H1 (cell line): ENCODE data around the gene SMIM8. TPM values are rescaled to one million over a fixed set of nuclear protein-coding genes. Genes with fewer than 3 reads are reported as not detected.

Experiments
- CTCF ChIA-PET: fragments of 300-600 bp; sonication (Branson Sonifier 250); formaldehyde crosslinking; loops from one replicate; lab custom pipeline; 2021; ENCODE audit not compliant: partially characterized antibody; lab: Charles Lee
- POLR2A ChIA-PET: fragments of 300-600 bp; sonication (Branson Sonifier 250); formaldehyde crosslinking; loops from one replicate; lab custom pipeline; 2021; ENCODE audit warnings: inconsistent platforms; ENCODE audit not compliant: partially characterized antibody; lab: Charles Lee
- DNase-seq, 2 experiments: peaks; one replicate each; pipeline versions ENCODE4 v3.0.0 to v3.0.0-alpha.2; 2010 to 2022; ENCODE audit warnings: low spot score in 2 of 2, low read depth in 1 of 2, mixed read lengths in 1 of 2
- FAIRE-seq: peaks from 2 replicates; lab custom pipeline; 2011; peaks lifted over from hg19 to GRCh38; lab: Jason Lieb, UNC
- H2AFZ ChIP-seq: 2 replicates; pipeline ENCODE4 v1.8.1; 2012; ENCODE audit warnings: low read length, inconsistent platforms
- H2AK5ac ChIP-seq: 2 replicates; pipeline ENCODE4 v1.6.1; 2013; ENCODE audit warnings: low read depth, low read length
- H2BK120ac ChIP-seq: replicated peaks from 2 replicates; pipeline ENCODE3; 2013; ENCODE audit warnings: low read depth, low read length, inconsistent platforms
- H2BK12ac ChIP-seq: 2 replicates; pipeline ENCODE4 v1.6.1; 2013; ENCODE audit warnings: low read depth, low read length
- H2BK15ac ChIP-seq: 2 replicates; pipeline ENCODE4 v1.6.1; 2013; ENCODE audit warnings: low read length
- H2BK20ac ChIP-seq: 2 replicates; pipeline ENCODE4 v1.6.1; 2013; ENCODE audit warnings: low read length
- H2BK5ac ChIP-seq: 2 replicates; pipeline ENCODE4 v1.6.1; 2013; ENCODE audit warnings: low read depth, low read length
- H3K14ac ChIP-seq: 2 replicates; pipeline ENCODE4 v1.6.1; 2013; ENCODE audit warnings: inconsistent platforms; ENCODE audit not compliant: insufficient read length
- H3K18ac ChIP-seq: 2 replicates; pipeline ENCODE4 v1.6.1; 2013; ENCODE audit warnings: low read length; ENCODE audit errors: extremely low read depth
- H3K23ac ChIP-seq: 2 replicates; pipeline ENCODE4 v1.6.1; 2013; ENCODE audit warnings: inconsistent platforms; ENCODE audit not compliant: insufficient read length
- H3K23me2 ChIP-seq: 2 replicates; pipeline ENCODE4 v1.6.1; 2013; ENCODE audit warnings: low read depth, low read length
- H3K27ac ChIP-seq: 2 replicates; pipeline ENCODE4 v1.6.1; 2011; ENCODE audit warnings: low read depth, low read length, inconsistent platforms
- H3K27me3 ChIP-seq, 4 experiments: replicated peaks in 1 of 4; 1 replicate in 1 of 4; 2 replicates in 3 of 4; pipeline versions ENCODE4 v1.6.1 to v1.8.1; 2011 to 2013; ENCODE audit warnings: low read length in 3 of 4, mild to moderate bottlenecking in 3 of 4, inconsistent platforms in 2 of 4, mixed read lengths in 2 of 4, moderate library complexity in 1 of 4; ENCODE audit not compliant: control insufficient read depth in 3 of 4, insufficient read depth in 3 of 4; ENCODE audit errors: extremely low read depth in 1 of 4
- H3K36me3 ChIP-seq, 4 experiments: 2 replicates each; pipeline versions ENCODE4 v1.6.1 to v1.8.1; 2011 to 2013; ENCODE audit warnings: mild to moderate bottlenecking in 4 of 4, low read length in 3 of 4, moderate library complexity in 2 of 4, control low read depth in 1 of 4, inconsistent platforms in 1 of 4; ENCODE audit not compliant: insufficient read depth in 4 of 4, control insufficient read depth in 2 of 4
- H3K4ac ChIP-seq: replicated peaks from 2 replicates; pipeline ENCODE3; 2013; ENCODE audit warnings: low read length, low read depth, mixed read lengths, inconsistent platforms; ENCODE audit not compliant: insufficient read length
- H3K4me1 ChIP-seq, 4 experiments: replicated peaks in 1 of 4; 1 replicate in 1 of 4; 2 replicates in 3 of 4; pipeline versions ENCODE4 v1.6.1 to v1.8.1; 2011 to 2013; ENCODE audit warnings: low read length in 3 of 4, inconsistent platforms in 2 of 4, mixed read lengths in 1 of 4; ENCODE audit not compliant: insufficient read depth in 4 of 4, control insufficient read depth in 3 of 4
- H3K4me2 ChIP-seq, 2 experiments: 2 replicates each; pipeline versions ENCODE4 v1.6.1 to v1.8.1; 2011 to 2013; ENCODE audit warnings: low read depth in 2 of 2, low read length in 2 of 2, control low read depth in 1 of 2, inconsistent platforms in 1 of 2, mild to moderate bottlenecking in 1 of 2; ENCODE audit not compliant: insufficient read depth in 1 of 2
- H3K4me3 ChIP-seq, 4 experiments: fragments of 200-600, 300-600 bp in 1 of 4; sonication (generic), shearing (Covaris generic), sonication (Bioruptor Twin) in 1 of 4; 2 replicates each; pipeline versions ENCODE4 v1.5.1 to v1.8.1; 2011 to 2016; ENCODE audit warnings: low read length in 4 of 4, low read depth in 3 of 4, control low read depth in 2 of 4, inconsistent platforms in 2 of 4, mild to moderate bottlenecking in 2 of 4, mixed read lengths in 1 of 4, moderate library complexity in 1 of 4; ENCODE audit not compliant: insufficient read depth in 2 of 4; ENCODE audit errors: extremely low read depth in 1 of 4
- H3K56ac ChIP-seq: replicated peaks from 2 replicates; pipeline ENCODE3; 2013; ENCODE audit warnings: low read depth, mild to moderate bottlenecking, mixed read lengths, low read length, inconsistent platforms; ENCODE audit not compliant: insufficient read length
- H3K79me1 ChIP-seq: 2 replicates; pipeline ENCODE4 v1.6.1; 2013; ENCODE audit warnings: low read depth, low read length, control low read depth
- H3K79me2 ChIP-seq, 2 experiments: 2 replicates each; pipeline versions ENCODE4 v1.6.1 to v1.8.1; 2012 to 2013; ENCODE audit warnings: low read length in 2 of 2, mild to moderate bottlenecking in 2 of 2, inconsistent platforms in 1 of 2; ENCODE audit not compliant: insufficient read depth in 2 of 2, control insufficient read depth in 1 of 2
- H3K9ac ChIP-seq, 4 experiments: replicated peaks in 1 of 4; 1 replicate in 1 of 4; 2 replicates in 3 of 4; pipeline versions ENCODE4 v1.6.1 to v1.8.1; 2011 to 2013; ENCODE audit warnings: low read depth in 3 of 4, low read length in 3 of 4, control low read depth in 2 of 4, mild to moderate bottlenecking in 2 of 4, moderate library complexity in 2 of 4, inconsistent platforms in 1 of 4; ENCODE audit errors: extremely low read depth in 1 of 4
- H3K9me3 ChIP-seq, 2 experiments: 2 replicates each; pipeline versions ENCODE4 v1.6.1 to v1.8.1; 2012 to 2013; ENCODE audit warnings: mild to moderate bottlenecking in 2 of 2, moderate library complexity in 2 of 2, control low read depth in 1 of 2, inconsistent platforms in 1 of 2, low read depth in 1 of 2, low read length in 1 of 2, mixed read lengths in 1 of 2; ENCODE audit not compliant: insufficient read depth in 2 of 2
- H4K20me1 ChIP-seq, 2 experiments: replicated peaks in 1 of 2; 2 replicates each; pipeline versions ENCODE3 to v1.8.1; 2011 to 2013; ENCODE audit warnings: inconsistent platforms in 2 of 2, low read length in 2 of 2, mild to moderate bottlenecking in 1 of 2; ENCODE audit not compliant: insufficient read depth in 2 of 2, control insufficient read depth in 1 of 2
- H4K5ac ChIP-seq: 2 replicates; pipeline ENCODE4 v1.6.1; 2013; ENCODE audit warnings: low read length, low read depth, mixed read lengths, inconsistent platforms; ENCODE audit not compliant: insufficient read length
- H4K8ac ChIP-seq: 2 replicates; pipeline ENCODE4 v1.8.0; 2013; ENCODE audit warnings: mild to moderate bottlenecking, moderate library complexity, low read length, inconsistent platforms; ENCODE audit not compliant: insufficient read depth; ENCODE audit errors: extremely low read depth
- H4K91ac ChIP-seq: replicated peaks from 2 replicates; pipeline ENCODE3; 2013; ENCODE audit warnings: low read length, mixed read lengths, inconsistent platforms; ENCODE audit not compliant: insufficient read length
- CBX5 ChIP-seq: fragments of 300-800, 300-1000 bp; sonication (generic); IDR thresholded peaks from 2 replicates; pipeline ENCODE4 v1.7.1; 2016; ENCODE audit warnings: antibody characterized with exemption, low read length, low read depth
- CTCF ChIP-seq, 3 experiments: IDR thresholded peaks; 1 replicate in 2 of 3; 2 replicates in 1 of 3; pipeline versions ENCODE4 v1.5.1 to v1.6.1; 2011; ENCODE audit warnings: low read length in 3 of 3, mild to moderate bottlenecking in 3 of 3, inconsistent platforms in 2 of 3, low read depth in 1 of 3, moderate library complexity in 1 of 3; ENCODE audit not compliant: insufficient read depth in 1 of 3; ENCODE audit errors: control extremely low read depth in 1 of 3
- EP300 ChIP-seq, 2 experiments: IDR thresholded peaks; 1 replicate in 1 of 2; 2 replicates in 1 of 2; pipeline ENCODE4 v1.6.1; 2011 to 2012; ENCODE audit warnings: low read depth in 2 of 2, low read length in 2 of 2, mild to moderate bottlenecking in 2 of 2, borderline replicate concordance in 1 of 2, inconsistent platforms in 1 of 2, moderate library complexity in 1 of 2
- FOSL1 ChIP-seq: IDR thresholded peaks from 2 replicates; pipeline ENCODE4 v1.6.1; 2011; ENCODE audit warnings: mild to moderate bottlenecking, low read depth, low read length, moderate library complexity; ENCODE audit not compliant: insufficient read depth
- HDAC2 ChIP-seq, 2 experiments: fragments of 300-600 bp in 1 of 2; sonication (generic) in 1 of 2; IDR thresholded peaks; 2 replicates each; pipeline ENCODE4 v1.6.1; 2011 to 2012; ENCODE audit warnings: low read depth in 2 of 2, low read length in 2 of 2, mild to moderate bottlenecking in 2 of 2, moderate library complexity in 2 of 2, borderline replicate concordance in 1 of 2, inconsistent platforms in 1 of 2
- KDM5A ChIP-seq: fragments of 200-600 bp; IDR thresholded peaks from 2 replicates; pipeline ENCODE4 v1.7.1; 2012; ENCODE audit warnings: mild to moderate bottlenecking, low read length, inconsistent platforms, mixed read lengths
- RNF2 ChIP-seq: fragments of 200-900, 300-1000 bp; sonication (generic); IDR thresholded peaks from 2 replicates; pipeline ENCODE4 v1.7.1; 2016; ENCODE audit warnings: borderline replicate concordance, low read depth, mild to moderate bottlenecking, antibody characterized with exemption, low read length; ENCODE audit not compliant: poor library complexity, severe bottlenecking; ENCODE audit errors: missing control alignments
- SP1 ChIP-seq: IDR thresholded peaks from 2 replicates; pipeline ENCODE4 v1.6.1; 2011; ENCODE audit warnings: low read depth, low read length
- TAF7 ChIP-seq: optimal IDR thresholded peaks from 2 replicates; pipeline ENCODE3; 2011; ENCODE audit warnings: low read depth, mild to moderate bottlenecking, inconsistent platforms, low read length, moderate library complexity, borderline replicate concordance
- WGBS, 2 experiments: shearing (Covaris generic) in 1 of 2; methylation state at CpG; one replicate each; pipeline versions ENCODE4 v1.1.6 to v1.1.7; 2013 to 2015; ENCODE audit warnings: low lambda C conversion rate in 2 of 2, mixed read lengths in 2 of 2, inconsistent platforms in 1 of 2, low coverage in 1 of 2, missing lambda C conversion rate in 1 of 2; ENCODE audit not compliant: insufficient replicate concordance in 2 of 2, insufficient coverage in 1 of 2, insufficient read length in 1 of 2; ENCODE audit errors: extremely low coverage in 1 of 2, missing lambda C conversion rate in 1 of 2; 5-methylcytosine and 5-hydroxymethylcytosine counted together
- polyA plus RNA-seq, 7 experiments: library from polyadenylated mRNA; depleted of rRNA in 3 of 7; stranded (reverse) in 5 of 7; unstranded in 2 of 7; fragments of >200 nt in 5 of 7; fragments of 200-250 nt in 2 of 7; gene quantifications; 1 replicate in 5 of 7; 2 replicates in 1 of 7; 4 replicates in 1 of 7; pipeline versions ENCODE4 v1.2.1 to v1.2.3, GENCODE V29; 2011 to 2013; ENCODE audit warnings: missing spikeins in 2 of 7, mixed read lengths in 2 of 7
- total RNA-seq: library from RNA; stranded (reverse); fragmentation: NEBNext Ultra II Directional; extraction: Animal tissue kit (Norgen Biotek cat#: 25700); gene quantifications from 2 replicates; pipeline ENCODE4 v1.2.1, GENCODE V29; 2021
- TF ChIP-seq, protein P1 (sequence below): IDR thresholded peaks from 2 replicates; pipeline ENCODE4 v1.6.1; 2011; ENCODE audit warnings: low read depth, mild to moderate bottlenecking, low read length; ENCODE audit not compliant: insufficient read depth

Gene SMIM8
- total and polyA plus RNA-seq, 2 of the 8 experiments (the other 6 are each of a cell fraction or from before 2014, with no cell fraction given) = 3.0 to 10.7 TPM

- Histone ChIP-seq H3K9me3 (no peaks in the 10 kb centered on the region), H3K4ac (no peak overlapping the region), H3K9ac (no peak overlapping the region), H3K56ac (no peak overlapping the region), H2AK5ac (no peak overlapping the region), H3K18ac (no peak overlapping the region), H4K8ac (no peak overlapping the region), H3K27ac (no peak overlapping the region), H2BK120ac (no peak overlapping the region), H4K20me1 (no peaks in the 10 kb centered on the region), H2AFZ (no peak overlapping the region), H3K79me1 (no peaks in the 10 kb centered on the region), H3K4me3 (no peak overlapping the region), H2BK12ac (no peak overlapping the region), H3K79me2 (no peaks in the 10 kb centered on the region), H2BK15ac (no peak overlapping the region), H3K36me3 (no peaks in the 10 kb centered on the region), H2BK5ac (no peak overlapping the region), H3K27me3 (no peaks in the 10 kb centered on the region), H4K91ac (no peak overlapping the region), H3K4me1 (no peaks in the 10 kb centered on the region), H2BK20ac (no peak overlapping the region), H3K23me2 (no peaks in the 10 kb centered on the region; the same call in 1 of the 2 replicates), H3K4me2 (no peak overlapping the region), H4K5ac (no peak overlapping the region), H3K23ac (no peak overlapping the region), H3K14ac (no peak overlapping the region)
- CTCF ChIA-PET = interaction anchor here (0.8 to 1.5 kb wide), 2 partner anchors 13 to 17 kb away, joined by 3 read pairs; no protein-coding TSS in a partner anchor
- DNase-seq (no peak), FAIRE-seq (no peak)
- WGBS, 2 experiments = 83% methylated on average over 2 of the region's 2 CpGs; no CpG with 5 or more reads in 1 of the 2 experiments
- POLR2A ChIA-PET = no interaction called here
- no peak for TF ChIP-seq HDAC2 (IDR thresholded peaks at IDR 0.05; ENCODE audit: borderline replicate concordance in 1 of 2, low read depth in 2 of 2, low read length in 2 of 2)
- no peak for TF ChIP-seq CBX5
- no peak for TF ChIP-seq EP300 (IDR thresholded peaks at IDR 0.05; ENCODE audit: borderline replicate concordance in 1 of 2, low read depth in 2 of 2, low read length in 2 of 2)
- no peak for TF ChIP-seq FOSL1
- TF ChIP-seq KDM5A = no peak
- no peak for TF ChIP-seq RNF2
- TF ChIP-seq SP1 = no peak
- no peak for TF ChIP-seq TAF7
- TF ChIP-seq CTCF (IDR thresholded peaks at IDR 0.05; ENCODE audit: control extremely low read depth in 1 of 3, insufficient read depth in 1 of 3, low read depth in 1 of 3, low read length in 3 of 3) = no peak
- TF ChIP-seq, protein P1, sequence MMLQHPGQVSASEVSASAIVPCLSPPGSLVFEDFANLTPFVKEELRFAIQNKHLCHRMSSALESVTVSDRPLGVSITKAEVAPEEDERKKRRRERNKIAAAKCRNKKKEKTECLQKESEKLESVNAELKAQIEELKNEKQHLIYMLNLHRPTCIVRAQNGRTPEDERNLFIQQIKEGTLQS = no peak
These were observed 35.1 kb upstream of the SMIM8 start for GRCh38 chr6:87287251-87287650.
